NOMO-1 (cell line): Measurements from ENCODE around the gene IGDCC3.

ENCODE experiments used
- DNase-seq, 2 experiments: peaks; one replicate each; lab custom pipeline; 2025; ENCODE audit not compliant: unreplicated experiment in 2 of 2; lab: John Stamatoyannopoulos, UW

The IGDCC3 gene

DNA sequence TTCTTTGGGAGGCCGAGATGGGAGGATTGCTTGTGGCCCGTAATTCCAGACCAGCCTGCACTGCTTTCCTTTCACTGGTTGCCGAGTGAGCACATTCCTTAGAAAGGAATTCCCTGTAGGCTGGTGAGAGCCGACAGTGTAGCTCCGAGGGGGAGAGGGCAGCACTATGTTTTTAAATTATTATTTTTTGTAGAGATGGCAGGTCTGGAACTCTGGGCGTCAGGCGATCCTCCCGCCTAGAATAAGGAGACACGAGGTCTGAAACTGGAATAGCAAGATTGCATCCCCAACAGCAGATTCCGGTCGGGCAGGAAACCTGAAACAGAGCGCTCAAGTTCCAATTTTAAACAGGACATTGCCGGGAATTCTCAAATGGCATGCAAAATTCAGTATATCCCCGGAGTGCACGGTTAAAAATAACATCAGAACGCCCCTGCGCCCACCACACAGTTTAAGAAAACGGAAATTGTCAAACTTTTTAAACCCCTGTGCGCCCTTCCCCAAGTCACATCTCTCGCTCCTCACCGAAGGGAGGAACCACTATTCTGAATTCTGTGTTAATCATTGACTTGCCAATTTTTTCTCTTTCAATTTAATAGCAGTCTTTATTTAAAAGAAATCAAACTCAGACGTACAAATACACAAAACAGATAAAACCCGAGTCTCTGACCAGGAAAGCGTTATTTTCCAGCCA, 74.0 kb downstream of the IGDCC3 start:
- no peak for DNase-seq

GRCh38 chr15:65302061-65302460, 75.7 kb downstream of the IGDCC3 start:
- no peak for DNase-seq

GRCh38 chr15:65300924-65301441, 76.8 kb downstream of the IGDCC3 start:
- no peak for DNase-seq

DNA sequence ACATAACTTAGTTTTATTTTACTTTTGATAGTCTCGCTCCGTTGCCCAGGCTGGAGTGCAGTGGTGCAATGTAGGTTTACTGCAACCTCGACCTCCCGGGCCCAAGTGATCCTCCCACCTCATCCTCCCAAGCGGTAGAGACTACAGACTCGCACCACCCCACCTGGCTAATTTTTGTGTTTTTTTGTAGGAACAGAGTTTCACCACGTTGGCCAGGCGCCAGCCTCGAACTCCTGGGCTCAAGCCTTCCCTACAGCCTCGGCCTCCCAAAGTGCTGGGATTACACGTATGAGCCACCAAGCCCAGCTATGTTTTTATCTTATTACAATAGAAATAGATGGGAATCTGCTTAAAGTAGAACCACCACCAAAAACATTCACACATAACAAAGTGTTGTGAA, 79.1 kb downstream of the IGDCC3 start:
- no peak for DNase-seq

DNA sequence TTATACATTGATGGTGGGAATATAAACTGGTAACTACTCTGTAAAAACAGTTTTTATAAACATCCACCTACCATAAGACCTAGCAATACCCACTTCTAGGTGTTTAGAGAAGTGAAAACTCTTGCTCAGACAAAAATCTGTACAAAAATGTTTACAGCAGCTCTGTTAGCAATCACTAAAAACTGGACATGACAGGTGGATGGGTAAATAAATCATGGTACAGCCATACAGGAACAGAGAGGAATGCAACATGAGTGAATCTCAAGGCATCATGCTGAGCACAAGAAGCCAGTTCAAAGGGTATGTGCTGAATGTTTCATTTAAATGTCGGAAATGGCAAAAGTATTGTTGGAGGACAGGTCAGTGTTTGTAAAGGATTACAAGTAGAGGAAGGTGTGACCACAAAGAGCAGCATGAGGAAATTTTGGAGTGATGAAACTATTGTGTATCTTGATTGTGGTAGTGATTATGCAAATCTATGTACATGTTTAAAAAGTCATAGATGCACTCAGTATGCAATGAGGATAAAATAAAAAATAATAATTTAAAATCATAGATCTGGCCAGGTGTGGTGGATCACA, 84.8 kb downstream of the IGDCC3 start:
- DNase-seq, result peak in 1 of 2 experiments; percentile 45

DNA sequence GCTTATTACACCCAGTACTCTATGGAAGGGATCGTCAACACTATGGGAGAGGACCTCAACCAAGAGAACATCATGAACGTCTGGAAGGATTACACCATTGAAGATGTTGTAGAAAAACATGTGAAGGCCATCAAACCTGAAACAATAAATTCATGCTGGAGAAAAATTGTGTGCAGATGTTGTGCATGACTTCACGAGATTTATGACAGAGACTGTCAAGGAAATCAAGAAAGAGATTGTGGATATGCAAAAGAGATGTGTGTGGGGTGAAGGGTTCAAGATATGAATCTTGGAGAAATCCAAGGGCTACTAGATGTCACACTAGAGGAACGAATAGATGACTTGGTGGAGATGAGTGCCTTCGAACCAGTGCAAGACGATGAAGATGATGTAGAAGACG, 87.6 kb downstream of the IGDCC3 start:
- DNase-seq, result no peak

DNA sequence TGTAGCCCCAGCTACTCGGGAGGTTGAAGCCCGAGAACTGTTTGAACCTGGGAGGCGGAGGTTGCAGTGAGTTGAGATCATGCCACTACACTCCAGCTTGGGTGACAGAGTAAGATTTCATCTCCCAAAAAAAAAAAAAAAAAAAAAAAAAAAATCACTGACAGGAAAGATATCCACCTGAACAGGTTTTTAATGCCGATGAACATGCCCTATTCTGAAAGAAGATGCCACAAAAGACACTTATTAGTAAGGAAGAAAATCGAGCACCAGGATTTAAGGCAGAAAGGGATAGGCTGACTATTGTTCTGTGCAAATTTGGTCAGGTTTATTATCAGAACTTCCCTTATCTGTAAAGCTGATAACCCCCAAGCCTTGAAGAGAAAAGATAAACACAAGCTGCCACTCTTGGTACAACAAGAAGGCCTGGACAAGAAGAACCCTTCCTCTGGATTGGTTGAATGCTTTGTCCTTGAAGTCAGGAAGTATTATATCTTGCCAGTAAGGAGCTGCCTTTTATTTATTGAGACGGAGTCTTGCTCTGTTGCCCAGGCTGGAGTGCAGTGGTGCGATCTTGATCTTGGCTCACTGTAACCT, 88.4 kb downstream of the IGDCC3 start:
- DNase-seq, result no peak

DNA sequence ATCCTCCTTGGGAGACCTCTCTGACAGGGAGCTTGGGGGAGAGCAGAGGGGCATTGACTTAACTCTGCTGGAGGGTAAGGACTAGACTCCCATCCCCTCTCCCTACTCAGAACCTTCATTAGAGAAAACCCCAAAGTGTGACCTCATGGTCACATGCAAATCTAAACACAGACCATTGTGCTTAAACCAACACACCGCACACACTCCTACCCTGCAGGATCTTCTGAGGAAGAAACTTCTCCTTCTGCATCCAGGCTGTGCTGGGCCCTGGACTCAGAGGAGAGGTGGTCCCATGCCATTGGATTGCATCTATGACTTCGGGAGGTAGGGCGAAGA, 90.3 kb downstream of the IGDCC3 start:
- DNase-seq, result no peak

GRCh38 chr15:65286704-65287519, 90.9 kb downstream of the IGDCC3 start, which contains the start of gene PARP16:
TSS of gene PARP16 (minus strand) at chr15:65286883. CDS start at chr15:65286426, 457 bp downstream.
- peak; percentile 89 to 96 for DNase-seq

GRCh38 chr15:65286069-65286703, 91.6 kb downstream of the IGDCC3 start:
- peak in 1 of 2 experiments; percentile 46 for DNase-seq

DNA sequence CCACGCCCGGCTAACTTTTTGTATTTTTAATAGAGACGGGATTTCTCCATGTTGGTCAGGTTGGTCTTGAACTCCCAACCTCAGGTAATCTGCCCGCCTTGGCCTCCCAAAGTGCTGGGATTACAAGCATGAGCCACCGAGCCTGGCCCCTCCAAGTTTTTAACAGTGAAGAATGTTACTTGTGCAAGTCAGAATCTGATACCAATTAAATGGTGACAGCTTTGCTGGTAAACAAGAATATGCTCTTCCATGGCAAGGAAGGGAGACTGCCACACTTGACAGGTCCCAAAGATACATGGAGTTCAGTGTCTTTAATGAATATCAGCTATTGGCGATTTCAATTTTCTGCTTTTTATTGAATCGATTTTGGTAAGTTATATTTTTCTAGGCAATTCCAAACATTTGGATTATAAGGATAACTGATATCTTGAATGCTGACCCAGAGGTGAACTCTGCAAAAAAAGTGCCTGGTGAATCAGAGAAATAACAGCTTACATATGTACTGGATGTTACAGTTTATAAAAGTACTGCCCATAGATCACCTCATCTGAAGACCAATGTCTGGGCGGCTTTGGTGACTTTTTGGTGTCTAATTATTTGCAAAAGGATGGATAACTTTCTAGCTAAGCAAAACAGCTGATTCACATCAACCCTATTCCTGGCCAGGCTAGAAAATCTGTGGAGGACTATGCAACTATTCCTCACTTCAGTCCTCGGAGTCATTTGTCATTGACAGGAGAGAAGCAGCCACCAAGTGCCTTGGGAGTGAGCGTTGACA, 92.3 kb downstream of the IGDCC3 start:
- DNase-seq, result no peak

- DNase-seq, result no peak
Measured at GRCh38 chr15:65278480-65278879, 99.3 kb downstream of the IGDCC3 start.
